HS-27A (cell line): ENCODE results near the gene TSPAN14.

ENCODE experiments used
- DNase-seq: peaks from one replicate; pipeline ENCODE4 v3.0.0-alpha.2; 2012; ENCODE audit warnings: low read depth, missing footprints

Gene TSPAN14

DNA sequence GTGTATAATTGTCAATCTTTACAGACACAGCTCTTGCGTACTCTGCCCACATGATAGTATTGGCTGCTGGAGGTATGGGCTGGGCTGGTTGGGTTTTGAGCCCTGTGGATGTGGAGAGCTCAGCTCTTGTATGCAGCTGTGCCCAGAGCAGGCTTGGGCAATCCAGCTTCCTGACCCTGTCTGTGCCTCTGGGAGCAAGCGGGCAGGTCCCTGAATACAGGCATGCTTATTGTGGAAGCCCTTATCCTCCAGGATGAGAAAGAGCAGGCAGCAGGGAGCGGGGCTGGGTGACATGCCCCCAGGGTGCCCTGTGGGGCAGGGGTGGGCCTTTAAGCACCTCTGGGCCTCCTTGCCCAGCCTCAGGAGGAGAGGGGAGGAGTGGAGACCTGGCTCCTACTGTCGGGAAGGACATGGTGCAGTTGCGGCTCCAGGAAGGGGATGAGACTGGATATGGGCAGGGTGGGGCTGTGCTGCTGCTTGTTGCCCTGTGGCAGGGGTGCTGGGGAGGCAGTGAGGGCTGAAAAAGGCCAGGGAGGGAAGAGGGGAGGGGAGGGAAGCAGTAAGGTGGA lies 50.9 kb downstream of the TSPAN14 start:
- no peak for DNase-seq

DNA sequence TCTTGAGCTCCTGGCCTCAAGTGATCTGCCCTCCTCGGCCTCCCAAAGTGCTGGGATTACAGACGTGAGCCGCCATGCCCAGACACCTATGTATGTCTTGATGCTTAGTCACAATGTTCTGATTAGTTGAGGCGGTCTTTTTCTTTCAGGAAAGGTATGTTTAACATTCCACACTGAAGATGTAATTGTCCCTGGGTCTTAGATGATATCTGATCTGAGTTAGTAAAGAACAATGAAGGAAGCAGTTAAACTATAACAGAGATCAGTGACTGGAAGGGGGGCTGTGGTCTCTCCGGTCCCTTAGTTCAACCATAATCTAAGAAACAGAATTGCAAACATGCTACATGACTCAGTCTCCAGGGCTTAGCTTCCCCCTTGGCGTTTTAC lies 52.1 kb downstream of the TSPAN14 start:
- DNase-seq: no peak

DNA sequence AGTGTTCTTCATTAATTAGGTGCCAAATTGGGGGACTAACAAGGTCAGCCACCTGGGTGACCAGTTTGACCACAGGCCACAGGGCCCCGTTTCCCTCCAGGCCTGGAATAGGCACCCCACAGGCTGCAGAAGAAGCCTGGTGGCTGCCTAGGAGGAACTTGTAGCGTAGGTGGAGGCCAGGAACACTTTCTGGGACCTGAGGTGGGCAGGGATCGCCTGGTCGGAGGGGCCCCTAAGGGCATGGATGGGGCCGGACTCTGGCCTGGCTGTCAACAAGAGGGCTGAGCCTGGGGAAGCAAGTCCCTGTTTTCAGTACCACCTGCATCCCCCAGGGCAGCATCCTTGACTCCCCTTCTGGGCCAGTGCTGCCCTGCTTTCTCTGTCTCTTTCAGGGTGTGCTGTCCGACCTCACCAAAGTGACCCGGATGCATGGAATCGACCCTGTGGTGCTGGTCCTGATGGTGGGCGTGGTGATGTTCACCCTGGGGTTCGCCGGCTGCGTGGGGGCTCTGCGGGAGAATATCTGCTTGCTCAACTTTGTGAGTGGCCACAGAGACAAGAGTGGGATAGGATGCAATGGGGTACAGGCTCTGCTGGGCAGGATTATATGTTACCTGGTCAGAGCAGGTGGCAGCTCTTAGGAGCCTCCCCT lies 52.9 kb downstream of the TSPAN14 start:
- DNase-seq: no peak

DNA sequence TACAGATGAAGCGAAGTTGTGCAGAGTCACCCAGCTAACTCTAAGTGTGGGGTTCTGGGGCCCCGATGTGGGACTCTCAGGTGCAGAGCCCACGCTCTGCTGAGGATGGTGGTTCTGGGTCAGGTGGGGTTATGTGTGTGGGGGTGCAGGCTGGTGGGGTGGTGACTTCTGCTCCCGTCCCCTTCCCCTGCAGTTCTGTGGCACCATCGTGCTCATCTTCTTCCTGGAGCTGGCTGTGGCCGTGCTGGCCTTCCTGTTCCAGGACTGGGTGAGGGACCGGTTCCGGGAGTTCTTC lies 54.9 kb downstream of the TSPAN14 start:
- no peak for DNase-seq

DNA sequence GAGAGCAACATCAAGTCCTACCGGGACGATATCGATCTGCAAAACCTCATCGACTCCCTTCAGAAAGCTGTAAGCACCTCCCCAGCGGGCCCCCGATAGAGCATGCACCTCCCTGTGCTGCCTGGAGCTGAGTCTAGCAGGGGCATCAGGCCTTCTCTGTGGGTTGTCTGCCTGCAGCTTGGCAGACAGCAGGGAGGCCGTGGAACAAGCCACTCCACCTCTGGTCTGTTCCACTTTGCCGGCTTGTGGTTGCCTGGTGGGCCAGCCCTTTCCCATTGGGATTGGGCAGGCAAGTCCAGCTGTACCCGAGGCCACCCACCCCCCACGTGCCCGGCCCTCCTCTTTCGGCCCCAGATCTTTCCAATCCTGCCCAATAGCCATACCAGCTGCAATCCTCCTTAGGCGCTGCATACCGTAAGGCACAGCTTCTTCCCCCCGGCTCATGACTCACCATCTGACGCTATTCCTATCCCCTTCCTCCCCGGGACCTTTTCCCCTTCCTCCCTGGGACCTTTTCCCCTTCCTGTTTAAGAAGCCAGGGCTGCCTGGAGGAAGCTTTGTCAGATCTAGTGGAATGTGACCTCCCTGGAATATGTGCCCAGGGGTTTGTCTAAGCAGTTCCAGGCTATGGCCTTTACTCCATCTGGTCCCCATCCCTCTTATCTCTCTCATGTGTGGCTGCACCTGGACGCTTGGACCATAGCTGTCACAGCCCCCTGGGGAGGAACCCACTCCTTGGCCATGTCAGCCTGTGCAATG lies 55.5 kb downstream of the TSPAN14 start:
- no peak for DNase-seq

DNA sequence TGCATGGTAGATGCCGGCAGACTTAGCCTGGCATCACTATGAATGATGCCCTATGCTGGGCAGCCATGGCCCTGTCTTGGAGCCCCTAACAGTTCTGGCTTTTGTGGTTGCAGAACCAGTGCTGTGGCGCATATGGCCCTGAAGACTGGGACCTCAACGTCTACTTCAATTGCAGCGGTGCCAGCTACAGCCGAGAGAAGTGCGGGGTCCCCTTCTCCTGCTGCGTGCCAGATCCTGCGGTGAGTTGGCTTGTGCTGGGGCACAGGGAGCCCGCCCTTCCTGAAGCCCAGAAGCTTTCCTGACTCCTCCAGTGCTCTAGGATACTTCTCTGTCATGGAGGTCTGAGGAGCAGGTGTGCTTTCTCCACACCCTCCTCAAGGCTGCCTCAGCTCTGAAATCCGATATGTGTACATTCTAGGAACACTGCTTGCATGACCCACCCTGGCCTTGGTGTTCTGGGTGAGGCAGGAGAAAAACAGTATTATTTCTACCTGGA lies 58.0 kb downstream of the TSPAN14 start:
- DNase-seq: no peak

DNA sequence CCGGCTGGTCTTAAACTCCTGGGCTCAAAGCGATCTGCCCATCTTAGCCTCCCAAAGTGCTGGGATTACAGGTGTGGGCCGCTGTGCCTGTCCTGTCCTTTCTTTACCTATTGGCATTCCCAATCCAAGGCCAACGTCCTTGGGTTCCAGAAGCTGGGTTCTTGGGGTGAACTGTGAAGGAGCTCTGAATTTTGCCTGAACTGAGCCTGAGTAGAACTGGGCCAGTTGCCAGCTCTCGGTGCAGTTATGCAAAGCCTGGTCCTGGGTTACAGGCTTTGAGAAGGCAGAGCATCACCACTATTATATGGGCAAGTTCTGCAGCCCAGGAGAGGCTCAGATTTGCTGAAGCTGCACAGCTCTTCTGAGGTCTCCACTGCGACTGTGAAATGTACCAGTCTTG lies 59.0 kb downstream of the TSPAN14 start:
- DNase-seq: no peak

DNA sequence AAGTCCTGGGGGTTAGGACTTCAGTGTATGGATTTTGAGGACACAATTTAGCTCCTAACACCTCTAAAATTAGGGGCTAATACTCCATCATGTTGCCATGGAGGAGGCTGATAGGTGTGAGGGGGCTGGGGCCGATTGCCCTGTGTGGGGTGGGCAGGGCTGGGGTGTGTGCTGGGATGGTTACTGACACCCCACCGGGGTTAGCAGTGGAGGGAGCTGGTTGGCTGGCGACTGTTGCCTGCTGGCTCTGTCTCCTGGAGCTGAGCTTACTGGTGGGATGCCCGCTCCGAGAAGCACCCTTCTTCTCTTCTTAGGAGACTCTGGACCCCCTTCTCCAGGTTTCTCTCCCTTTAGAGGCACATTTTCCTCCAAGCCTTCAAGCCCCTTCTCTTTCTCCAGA lies 61.4 kb downstream of the TSPAN14 start:
- no peak for DNase-seq

DNA sequence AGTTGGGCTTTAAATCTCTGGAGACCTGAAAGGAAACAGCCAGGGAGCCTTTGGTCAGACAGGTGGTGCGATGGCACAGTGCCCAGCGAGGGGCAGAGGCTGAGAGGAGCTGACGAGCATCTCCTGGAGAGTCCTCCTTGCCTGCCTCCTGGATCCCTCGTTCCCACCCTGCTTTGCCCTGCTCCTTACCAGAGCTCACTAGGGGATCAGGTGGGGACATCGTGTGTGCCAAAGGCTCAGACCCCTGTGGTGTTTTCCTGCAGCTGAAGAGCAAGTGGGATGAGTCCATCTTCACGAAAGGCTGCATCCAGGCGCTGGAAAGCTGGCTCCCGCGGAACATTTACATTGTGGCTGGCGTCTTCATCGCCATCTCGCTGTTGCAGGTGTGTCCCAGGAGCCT lies 61.8 kb downstream of the TSPAN14 start:
- no peak for DNase-seq

DNA sequence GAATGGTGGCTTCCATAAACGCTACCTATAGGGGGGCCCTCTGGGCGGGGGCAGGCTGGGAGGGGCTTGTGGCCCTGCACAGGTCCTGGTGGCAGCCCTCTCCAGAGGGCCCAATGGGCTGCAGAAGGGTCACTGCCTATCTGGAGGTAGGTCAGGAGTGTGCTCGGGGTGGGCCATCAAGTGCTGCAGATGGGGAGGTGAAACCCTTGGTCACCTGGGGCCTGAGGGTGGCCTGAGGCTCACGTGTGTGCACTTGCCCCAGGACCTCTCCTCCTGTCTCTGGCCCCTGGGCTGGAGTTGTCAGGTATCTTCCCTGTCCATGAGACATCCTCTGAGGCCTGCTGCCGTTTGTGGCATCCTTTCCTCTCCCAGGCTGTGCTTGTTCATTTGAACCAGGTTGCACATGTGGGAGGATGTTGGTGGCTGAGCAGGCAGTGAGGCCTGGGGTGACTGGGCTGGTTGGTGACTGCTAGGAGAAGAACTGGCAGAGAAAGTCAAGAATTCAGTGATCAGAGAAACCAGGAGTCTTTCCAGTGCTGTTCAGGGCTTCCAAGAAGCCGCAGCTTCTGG lies 62.5 kb downstream of the TSPAN14 start:
- no peak for DNase-seq

DNA sequence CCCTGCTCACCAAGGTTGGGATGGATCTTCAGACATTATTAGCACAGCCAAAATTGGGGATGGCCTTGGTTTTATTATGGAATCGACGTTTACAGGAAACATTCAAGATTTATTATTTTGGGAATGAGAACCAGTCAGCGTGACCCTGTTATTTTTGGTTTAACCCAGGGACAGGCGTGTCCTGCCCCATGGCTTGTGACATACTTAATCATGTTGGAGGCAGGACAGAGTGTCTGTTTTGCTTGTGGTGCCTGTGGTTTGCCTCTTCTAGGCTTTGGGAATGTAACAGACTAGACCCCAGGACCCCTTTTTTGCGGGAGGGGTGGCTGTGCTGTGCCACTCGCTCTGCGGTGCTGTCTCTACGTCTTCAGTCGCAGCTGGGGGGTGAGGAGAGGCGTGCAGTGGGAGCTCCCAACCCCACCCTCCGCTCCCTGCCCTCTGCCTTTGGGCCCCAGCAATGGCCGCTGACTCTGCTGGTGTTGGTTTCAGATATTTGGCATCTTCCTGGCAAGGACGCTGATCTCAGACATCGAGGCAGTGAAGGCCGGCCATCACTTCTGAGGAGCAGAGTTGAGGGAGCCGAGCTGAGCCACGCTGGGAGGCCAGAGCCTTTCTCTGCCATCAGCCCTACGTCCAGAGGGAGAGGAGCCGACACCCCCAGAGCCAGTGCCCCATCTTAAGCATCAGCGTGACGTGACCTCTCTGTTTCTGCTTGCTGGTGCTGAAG lies 63.5 kb downstream of the TSPAN14 start:
- no peak for DNase-seq

DNA sequence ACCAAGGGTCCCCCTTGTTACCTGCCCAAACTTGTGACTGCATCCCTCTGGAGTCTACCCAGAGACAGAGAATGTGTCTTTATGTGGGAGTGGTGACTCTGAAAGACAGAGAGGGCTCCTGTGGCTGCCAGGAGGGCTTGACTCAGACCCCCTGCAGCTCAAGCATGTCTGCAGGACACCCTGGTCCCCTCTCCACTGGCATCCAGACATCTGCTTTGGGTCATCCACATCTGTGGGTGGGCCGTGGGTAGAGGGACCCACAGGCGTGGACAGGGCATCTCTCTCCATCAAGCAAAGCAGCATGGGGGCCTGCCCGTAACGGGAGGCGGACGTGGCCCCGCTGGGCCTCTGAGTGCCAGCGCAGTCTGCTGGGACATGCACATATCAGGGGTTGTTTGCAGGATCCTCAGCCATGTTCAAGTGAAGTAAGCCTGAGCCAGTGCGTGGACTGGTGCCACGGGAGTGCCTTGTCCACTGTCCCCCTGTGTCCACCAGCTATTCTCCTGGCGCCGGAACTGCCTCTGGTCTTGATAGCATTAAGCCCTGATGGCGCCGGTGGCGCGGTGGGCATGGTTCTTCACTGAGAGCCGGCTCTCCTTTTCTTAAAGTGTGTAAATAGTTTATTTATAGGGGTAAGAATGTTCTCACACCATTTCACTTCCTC lies 64.2 kb downstream of the TSPAN14 start:
- DNase-seq: no peak

DNA sequence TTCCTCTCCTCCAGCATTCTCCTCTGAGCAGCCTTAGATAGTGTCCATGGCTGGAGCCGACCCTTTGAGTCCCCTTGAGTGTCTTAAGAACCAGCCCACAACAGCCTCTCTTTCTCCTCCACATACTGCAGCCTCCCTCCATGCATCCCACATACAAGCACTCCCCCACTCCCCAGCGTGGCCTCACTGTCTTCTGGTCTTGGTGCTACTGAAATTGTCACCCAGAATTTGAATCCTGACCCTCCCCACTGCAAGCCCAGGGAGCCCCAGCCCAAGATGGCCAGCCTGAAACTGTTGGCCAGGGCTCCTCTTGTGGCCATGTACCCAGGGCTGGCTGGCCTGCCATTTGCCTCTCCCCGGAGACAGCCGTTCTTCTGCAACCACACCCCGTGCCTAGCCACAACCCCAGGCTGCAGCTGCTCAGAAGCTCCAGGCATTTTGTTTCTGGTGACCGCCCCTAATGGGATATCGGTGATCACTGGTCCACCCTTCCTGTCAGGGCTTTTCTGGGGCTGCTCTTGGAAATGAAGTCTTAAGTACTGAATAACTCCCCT lies 64.8 kb downstream of the TSPAN14 start:
- DNase-seq: no peak

DNA sequence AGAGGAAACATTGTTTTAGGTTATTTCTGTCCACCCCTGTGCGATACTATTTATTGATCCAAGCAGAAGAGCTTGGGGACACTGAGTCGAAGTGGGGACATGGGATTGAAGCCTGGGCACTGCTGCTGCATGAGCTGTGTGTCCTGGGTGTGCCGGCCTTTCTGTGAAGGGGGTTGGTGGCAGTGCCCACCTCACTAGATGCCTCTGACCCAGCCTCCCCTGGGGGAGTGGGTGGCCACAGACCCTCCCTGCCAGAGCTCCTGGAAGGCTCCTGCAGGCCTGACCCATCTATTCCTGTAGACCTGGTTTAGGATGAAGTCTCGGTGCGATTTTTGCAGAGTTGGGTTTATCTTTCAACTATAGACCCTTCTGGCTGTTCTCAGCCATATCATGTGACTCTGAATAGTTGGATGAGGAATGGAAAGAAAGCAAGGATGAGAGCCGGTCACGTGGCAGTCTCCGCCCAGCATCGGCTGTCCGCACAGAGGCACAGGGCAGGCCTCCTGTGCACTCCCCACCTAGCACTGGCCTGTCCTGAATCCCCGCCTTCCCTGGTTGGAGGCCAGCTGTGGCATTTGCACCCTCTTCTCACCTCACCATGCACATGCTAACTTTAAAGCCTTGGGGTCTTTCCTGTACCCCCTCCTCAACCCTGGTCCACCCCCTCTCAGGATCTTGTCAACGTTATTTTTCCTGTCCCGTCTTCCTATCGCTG lies 66.0 kb downstream of the TSPAN14 start:
- no peak for DNase-seq

DNA sequence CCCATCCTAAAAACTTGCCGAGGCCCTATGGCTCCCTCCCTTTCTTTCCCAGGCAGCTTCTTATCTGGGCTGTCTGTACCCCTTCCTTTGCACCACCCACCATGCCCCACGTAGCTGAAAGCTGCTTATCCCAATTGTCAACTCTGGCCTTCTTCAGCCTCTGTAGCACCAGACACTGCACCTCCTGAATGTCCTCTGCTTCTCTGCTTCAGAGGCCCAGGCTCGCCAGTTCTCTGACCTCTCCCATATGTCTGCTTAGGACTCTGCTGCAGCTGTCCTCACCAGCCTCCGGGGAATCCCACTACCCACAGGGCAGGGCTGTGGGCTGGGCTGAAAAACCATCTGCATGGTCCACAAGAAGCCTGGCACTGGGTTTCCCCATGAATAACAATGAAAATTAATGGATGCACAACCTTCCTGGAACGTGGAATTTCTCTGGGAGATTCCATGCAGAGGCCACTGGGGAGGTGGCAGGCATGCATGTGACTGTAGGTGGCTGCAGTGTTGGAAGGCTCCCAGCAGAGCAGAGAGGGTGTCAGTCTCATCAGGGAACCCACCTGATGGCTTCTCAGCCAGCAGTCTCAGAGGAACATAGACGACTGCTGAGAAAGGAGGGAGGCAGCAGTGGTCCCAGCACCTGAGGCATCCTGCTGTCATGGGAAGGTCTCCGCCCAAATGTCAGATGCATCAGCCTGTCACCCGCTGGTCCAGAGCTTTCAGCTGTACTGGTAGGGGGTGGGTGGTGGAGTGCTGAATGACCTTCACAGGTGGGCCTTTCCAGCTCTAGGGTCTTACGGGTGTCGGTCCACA lies 66.8 kb downstream of the TSPAN14 start:
- no peak for DNase-seq

DNA sequence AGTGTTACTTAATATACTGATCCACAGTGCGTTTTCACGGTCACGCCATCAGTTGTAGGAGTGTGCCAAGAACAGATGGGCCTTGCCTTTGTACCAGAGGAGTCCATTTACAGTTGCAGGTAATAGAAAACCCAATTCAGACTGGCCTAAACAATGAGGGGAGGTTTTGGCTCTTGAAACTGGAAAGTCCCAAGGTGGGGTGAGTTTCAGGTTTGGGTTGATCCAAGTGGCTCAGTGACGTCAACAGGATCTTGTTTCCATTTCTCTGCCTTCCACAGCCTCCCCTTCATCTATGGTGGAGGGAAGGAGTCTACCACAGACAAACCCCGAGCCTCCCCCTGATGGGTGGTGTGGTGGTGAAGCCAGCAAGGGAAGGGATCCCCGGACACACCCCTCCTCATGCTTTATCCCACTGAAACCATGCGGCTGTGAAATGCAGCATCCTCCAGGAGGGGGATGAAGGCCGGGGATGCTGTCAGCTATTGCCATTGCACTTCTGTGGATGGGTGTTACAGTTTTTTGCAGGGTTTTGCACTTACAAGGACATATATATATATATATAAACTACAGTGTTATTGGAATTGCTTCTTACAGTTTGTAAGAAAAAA lies 68.8 kb downstream of the TSPAN14 start:
- no peak for DNase-seq

DNA sequence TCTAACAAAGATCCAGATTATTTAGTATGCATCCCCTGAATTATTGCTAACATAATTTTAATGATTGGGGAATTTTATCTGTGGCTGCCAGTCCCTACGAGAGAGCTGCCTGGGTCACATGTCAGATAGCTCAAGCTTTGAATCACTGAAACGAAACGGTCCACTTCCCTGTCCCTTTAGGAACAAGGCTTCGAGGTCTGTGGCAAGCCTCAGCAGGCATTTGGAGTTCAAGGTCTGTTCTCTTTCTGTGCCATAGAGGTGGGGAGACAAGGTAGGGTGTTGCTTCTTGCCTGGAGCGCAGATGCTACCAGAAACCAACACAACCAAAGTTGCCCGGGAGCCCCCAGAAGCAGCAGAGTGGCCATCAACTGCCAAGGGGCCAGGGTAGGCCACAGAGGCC lies 69.7 kb downstream of the TSPAN14 start:
- no peak for DNase-seq

DNA sequence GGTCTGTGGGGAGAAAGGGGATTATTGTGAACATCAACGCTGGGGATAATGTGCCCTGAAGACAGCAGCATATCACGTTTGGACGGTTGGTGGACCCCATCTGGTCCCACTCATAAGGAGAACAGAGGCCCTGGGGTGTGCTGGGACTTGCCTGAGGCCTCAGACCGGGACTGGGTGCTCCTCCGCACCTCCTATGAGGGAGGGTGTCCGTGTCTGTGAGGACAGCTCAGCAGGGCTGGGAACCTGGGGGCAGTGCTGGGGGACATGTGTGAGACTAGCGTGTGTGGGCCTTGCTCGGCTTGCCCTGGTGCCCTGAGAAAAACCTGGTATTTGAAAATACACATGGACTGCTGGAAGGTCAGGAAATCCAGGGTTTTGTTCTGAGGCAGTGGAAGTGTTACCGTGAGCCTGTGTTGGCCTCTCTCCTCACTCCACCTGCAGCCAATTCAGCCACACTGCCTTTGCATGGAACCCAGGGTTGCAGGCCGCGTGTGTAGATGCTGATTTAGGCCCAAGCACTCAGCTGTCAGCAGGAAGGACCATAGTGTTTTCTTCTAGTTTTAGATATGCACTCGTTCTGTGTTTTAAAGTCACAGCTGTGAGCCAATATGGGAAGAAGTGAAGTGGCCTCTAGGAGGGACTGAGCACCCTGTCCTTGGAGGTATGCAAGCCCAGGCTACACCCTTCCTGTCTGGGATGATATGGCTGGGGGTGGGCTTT lies 70.2 kb downstream of the TSPAN14 start:
- no peak for DNase-seq

DNA sequence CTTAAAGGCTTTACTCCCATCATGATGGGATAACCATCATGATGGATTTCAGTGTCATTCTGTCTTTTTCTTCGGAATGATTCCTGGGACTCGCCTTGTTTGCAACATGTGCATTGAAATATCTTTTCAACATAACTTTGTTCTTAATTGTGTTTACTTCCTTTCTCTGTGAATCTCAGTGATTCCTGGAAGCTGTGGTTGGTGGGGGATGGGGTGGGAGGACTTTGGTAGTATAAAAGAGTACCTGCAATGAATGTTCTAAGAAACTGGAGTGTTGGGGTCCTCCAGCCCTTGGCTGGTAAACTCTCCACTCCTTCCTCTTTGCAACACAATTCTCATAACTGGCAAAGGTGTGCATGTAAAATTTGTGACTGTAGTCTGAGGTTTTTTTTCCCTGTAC lies 72.1 kb downstream of the TSPAN14 start:
- DNase-seq: no peak
